Measurements from ENCODE around the gene ABCA6. TPM values are rescaled to one million over a fixed set of nuclear protein-coding genes. Genes with fewer than 3 reads are reported as not detected.

The ABCA6 gene
- total and polyA plus RNA-seq, 9 of the 15 experiments (the other 6 are each of a cell fraction or from before 2014, with no cell fraction given), result 0.06 to 0.73 (median 0.15) TPM

- TF ChIP-seq PRPF4 (IDR thresholded peaks at IDR 0.05; ENCODE audit: insufficient read depth, low read depth, low read length, poor library complexity, severe bottlenecking) (no peak), ZKSCAN8 (CRISPR knock-in tag; IDR thresholded peaks at IDR 0.05) (peak; percentile 80), FOS (IDR thresholded peaks at IDR 0.05; ENCODE audit: extremely low read depth, insufficient read length) (peak; percentile 58), NR0B1 (IDR thresholded peaks at IDR 0.05; ENCODE audit: partially characterized antibody) (no peak), ELK1 (CRISPR knock-in tag; IDR thresholded peaks at IDR 0.05) (no peak), KLF16 (IDR thresholded peaks at IDR 0.05) (peak; percentile 97), ZBTB49 (CRISPR knock-in tag; IDR thresholded peaks at IDR 0.05; ENCODE audit: borderline replicate concordance) (no peak), ZNF41 (CRISPR knock-in tag; conservative IDR thresholded peaks at IDR 0.05) (peak; percentile 71; the same call in 1 of the 2 replicates), EWSR1 (IDR thresholded peaks at IDR 0.05; ENCODE audit: borderline replicate concordance, low read depth, partially characterized antibody) (no peak), PHTF2 (CRISPR knock-in tag; IDR thresholded peaks at IDR 0.05) (no peak), SOX6 (IDR thresholded peaks at IDR 0.05) (peak; percentile 100), ID3 (CRISPR knock-in tag; IDR thresholded peaks at IDR 0.05) (no peak), ID3 (tag; IDR thresholded peaks at IDR 0.05) (peak; percentile 83), NCOA2 (IDR thresholded peaks at IDR 0.05; ENCODE audit: partially characterized antibody in 2 of 2) (peak; percentile 86 to 87), ILF3 (IDR thresholded peaks at IDR 0.05; ENCODE audit: borderline replicate concordance) (0 out of 2 replicates have a peak, but pooled peaks have one; percentile 88), RBM25 (IDR thresholded peaks at IDR 0.05; ENCODE audit: low read depth, low read length, severe bottlenecking) (no peak), SMARCB1 (IDR thresholded peaks at IDR 0.05; ENCODE audit: insufficient read length, low read depth) (peak; percentile 86), TCF7L2 (IDR thresholded peaks at IDR 0.05; ENCODE audit: low read depth, low read length) (peak; percentile 61; the same call in 1 of the 2 replicates), MEIS2 (IDR thresholded peaks at IDR 0.05; ENCODE audit: partially characterized antibody) (peak; percentile 100), CCAR2 (IDR thresholded peaks at IDR 0.05; ENCODE audit: low read depth, low read length) (no peak), CC2D1A (IDR thresholded peaks at IDR 0.05) (peak; percentile 95), JUNB (CRISPR knock-in tag; conservative IDR thresholded peaks at IDR 0.05) (peak; percentile 63; the same call in 1 of the 2 replicates), SMARCC2 (IDR thresholded peaks at IDR 0.05; ENCODE audit: low read depth) (peak; percentile 99)
Measured at GRCh38 chr17:69047368-69048263, 94.1 kb downstream of the ABCA6 start (continued).

All from K562 (cell line).